ENCODE results near the gene ANXA4. TPM values are rescaled to one million over a fixed set of nuclear protein-coding genes. Genes with fewer than 3 reads are reported as not detected.
"Not testable (repeated sequence)": the region's sequence is repeated elsewhere in the genome, so short reads cannot be mapped to it uniquely, and the experiment has no call there.

Gene ANXA4
- polyA plus RNA-seq, 1 of the 3 experiments (the other 2 are of a cell fraction): 137 TPM

DNA sequence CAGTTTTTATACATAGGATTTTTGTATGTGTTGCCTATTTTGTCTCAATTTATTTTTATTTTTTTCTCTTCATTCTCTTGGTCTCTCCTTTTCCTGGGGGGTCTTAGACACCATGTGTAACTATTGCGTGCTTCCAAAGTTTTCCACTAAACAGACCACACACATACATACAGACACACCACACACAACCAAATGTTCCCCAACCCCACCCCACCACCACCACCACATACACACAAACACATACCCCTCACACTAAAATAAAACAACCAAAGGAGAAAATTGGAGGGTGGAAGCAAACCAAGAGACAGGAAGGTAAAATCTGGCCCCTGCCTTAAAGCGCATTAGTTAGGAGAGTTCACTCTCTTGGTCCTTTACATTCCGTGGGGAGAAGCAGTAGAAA, 30.0 kb upstream of the ANXA4 start (continued):
- no peak for TF ChIP-seq FOSL2 (IDR thresholded peaks at IDR 0.05; ENCODE audit: borderline replicate concordance, low read depth)
- no peak for TF ChIP-seq EZH2phosphoT487 (IDR thresholded peaks at IDR 0.05; ENCODE audit: borderline replicate concordance, low read depth)

DNA sequence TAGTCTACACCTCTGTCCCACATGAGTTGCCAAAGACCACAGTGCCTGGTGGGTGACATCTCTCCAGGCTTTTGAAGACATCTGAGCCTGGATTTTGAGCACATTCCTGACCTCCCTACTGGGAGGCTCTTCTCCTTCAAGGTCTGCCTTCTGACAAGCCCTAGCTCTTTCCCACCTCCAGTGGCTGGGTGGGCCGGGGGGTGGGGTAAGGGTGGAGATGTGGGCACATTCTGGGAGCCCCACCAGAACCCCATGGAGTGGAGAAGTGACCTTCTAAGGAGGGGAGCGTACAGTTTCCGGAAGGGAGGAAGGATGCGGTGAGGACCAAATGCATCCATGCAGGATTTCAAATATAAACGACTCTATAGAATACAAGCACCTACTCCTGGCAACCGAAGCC, 27.9 kb upstream of the ANXA4 start:
- Histone ChIP-seq H3K79me2 (ENCODE audit: insufficient read depth) (no peaks in the 10 kb centered on the region), H2AFZ (ENCODE audit: low read depth) (no peak overlapping the region), H3K9ac (no peak overlapping the region), H3F3A (replicated peaks; ENCODE audit: insufficient read depth) (no peaks in the 10 kb centered on the region), H3K27ac (ENCODE audit: low read depth in 2 of 2, low read length in 1 of 2) (no peak overlapping the region), H3K9me2 (no peaks in the 10 kb centered on the region), H3K4me3 (ENCODE audit: low read depth in 2 of 2, low read length in 1 of 2) (no peak overlapping the region), H3K4me2 (no peak overlapping the region), H3K9me3 (no peaks in the 10 kb centered on the region), H4K20me1 (ENCODE audit: insufficient read depth) (no peaks in the 10 kb centered on the region), H3K27me3 (ENCODE audit: insufficient read depth) (no peaks in the 10 kb centered on the region), H3K4me1 (ENCODE audit: control insufficient read depth in 1 of 2, insufficient read depth in 2 of 2, low read depth in 1 of 2, low read length in 1 of 2) (peaks cover 0 to 3% of the 10 kb centered on the region in 2 experiments; a peak in 1 of 4 replicates), H3K36me3 (replicated peaks in 1 of 2; ENCODE audit: control insufficient read depth in 1 of 2, insufficient read depth in 2 of 2, low read length in 1 of 2) (no peaks in the 10 kb centered on the region)
- TF ChIP-seq SMC3 (IDR thresholded peaks at IDR 0.05; ENCODE audit: low read depth, low read length): no peak
- TF ChIP-seq GATA2 (CRISPR knock-in tag; IDR thresholded peaks at IDR 0.05): no peak
- no peak for TF ChIP-seq TCF12 (IDR thresholded peaks at IDR 0.05)
- TF ChIP-seq EZH2phosphoT487 (IDR thresholded peaks at IDR 0.05; ENCODE audit: borderline replicate concordance, low read depth): no peak
- TF ChIP-seq, protein P1, sequence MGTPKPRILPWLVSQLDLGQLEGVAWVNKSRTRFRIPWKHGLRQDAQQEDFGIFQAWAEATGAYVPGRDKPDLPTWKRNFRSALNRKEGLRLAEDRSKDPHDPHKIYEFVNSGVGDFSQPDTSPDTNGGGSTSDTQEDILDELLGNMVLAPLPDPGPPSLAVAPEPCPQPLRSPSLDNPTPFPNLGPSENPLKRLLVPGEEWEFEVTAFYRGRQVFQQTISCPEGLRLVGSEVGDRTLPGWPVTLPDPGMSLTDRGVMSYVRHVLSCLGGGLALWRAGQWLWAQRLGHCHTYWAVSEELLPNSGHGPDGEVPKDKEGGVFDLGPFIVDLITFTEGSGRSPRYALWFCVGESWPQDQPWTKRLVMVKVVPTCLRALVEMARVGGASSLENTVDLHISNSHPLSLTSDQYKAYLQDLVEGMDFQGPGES (IDR thresholded peaks at IDR 0.05; ENCODE audit: low read depth, low read length): no peak
- TF ChIP-seq, protein P2, sequence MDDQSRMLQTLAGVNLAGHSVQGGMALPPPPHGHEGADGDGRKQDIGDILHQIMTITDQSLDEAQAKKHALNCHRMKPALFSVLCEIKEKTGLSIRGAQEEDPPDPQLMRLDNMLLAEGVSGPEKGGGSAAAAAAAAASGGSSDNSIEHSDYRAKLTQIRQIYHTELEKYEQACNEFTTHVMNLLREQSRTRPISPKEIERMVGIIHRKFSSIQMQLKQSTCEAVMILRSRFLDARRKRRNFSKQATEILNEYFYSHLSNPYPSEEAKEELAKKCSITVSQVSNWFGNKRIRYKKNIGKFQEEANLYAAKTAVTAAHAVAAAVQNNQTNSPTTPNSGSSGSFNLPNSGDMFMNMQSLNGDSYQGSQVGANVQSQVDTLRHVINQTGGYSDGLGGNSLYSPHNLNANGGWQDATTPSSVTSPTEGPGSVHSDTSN (IDR thresholded peaks at IDR 0.05): no peak
- TF ChIP-seq, protein P3, sequence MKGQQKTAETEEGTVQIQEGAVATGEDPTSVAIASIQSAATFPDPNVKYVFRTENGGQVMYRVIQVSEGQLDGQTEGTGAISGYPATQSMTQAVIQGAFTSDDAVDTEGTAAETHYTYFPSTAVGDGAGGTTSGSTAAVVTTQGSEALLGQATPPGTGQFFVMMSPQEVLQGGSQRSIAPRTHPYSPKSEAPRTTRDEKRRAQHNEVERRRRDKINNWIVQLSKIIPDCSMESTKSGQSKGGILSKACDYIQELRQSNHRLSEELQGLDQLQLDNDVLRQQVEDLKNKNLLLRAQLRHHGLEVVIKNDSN (IDR thresholded peaks at IDR 0.05; ENCODE audit: borderline replicate concordance, low read depth): no peak
- no peak for TF ChIP-seq RXRA (IDR thresholded peaks at IDR 0.05; ENCODE audit: borderline replicate concordance, low read depth)
- no peak for TF ChIP-seq GABPA (IDR thresholded peaks at IDR 0.05; ENCODE audit: low read depth)
- no peak for TF ChIP-seq FOXM1 (IDR thresholded peaks at IDR 0.05; ENCODE audit: low read depth)
- no peak for DNase-seq
- ChIA-PET POLR2A (no interaction called here), CTCF (interaction anchor here (0.7 to 4.4 kb wide), 5 partner anchors 11 to 153 kb away, joined by 4 to 16 read pairs (median 6); no protein-coding TSS in a partner anchor)
- 78% methylated on average over 6 of the region's 6 CpGs for WGBS (ENCODE audit: low lambda C conversion rate)

DNA sequence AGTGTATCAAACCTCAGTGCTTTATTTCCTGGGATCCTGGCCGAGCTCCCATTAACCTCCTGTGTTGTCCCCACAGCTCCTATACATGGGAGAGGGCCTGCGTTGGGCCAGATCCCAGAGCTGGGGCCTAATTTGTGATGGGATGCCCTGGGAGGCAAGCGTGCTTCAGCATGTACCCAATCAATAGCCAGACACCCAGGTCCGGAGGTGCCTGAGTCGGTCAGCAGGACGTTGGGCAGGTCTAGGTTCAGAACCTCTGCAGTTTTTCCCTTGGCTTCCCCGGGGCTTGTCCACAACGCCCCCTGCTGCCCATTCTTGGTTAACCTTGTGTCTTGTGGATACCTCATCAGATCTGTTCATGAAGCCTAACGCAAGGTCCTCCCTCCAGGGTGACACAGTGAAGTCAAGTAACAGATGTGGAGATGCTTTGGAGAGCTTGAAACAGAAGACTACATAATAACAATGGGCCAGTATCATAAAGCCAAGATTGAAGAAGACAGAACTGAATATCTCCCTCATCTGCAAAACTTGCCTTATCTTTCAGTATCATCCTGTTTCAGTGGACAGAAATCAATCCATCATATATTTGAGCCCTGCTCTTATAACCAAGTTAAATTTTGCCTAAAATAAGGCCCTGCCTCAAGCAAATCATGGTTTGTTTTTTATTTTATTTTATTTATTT, 27.3 kb upstream of the ANXA4 start:
- WGBS (ENCODE audit: low lambda C conversion rate): 64% methylated on average over 7 of the region's 9 CpGs
- CTCF ChIA-PET: interaction anchor here (0.7 to 4.4 kb wide), 5 partner anchors 10 to 154 kb away, joined by 3 to 16 read pairs (median 6); no protein-coding TSS in a partner anchor
- H4K20me1 ChIP-seq (ENCODE audit: insufficient read depth); H3K27ac ChIP-seq (ENCODE audit: low read depth in 2 of 2, low read length in 1 of 2); H3K4me1 ChIP-seq (ENCODE audit: control insufficient read depth in 1 of 2, insufficient read depth in 2 of 2, low read depth in 1 of 2, low read length in 1 of 2); H3K9me2 ChIP-seq; H3K36me3 ChIP-seq (replicated peaks in 1 of 2; ENCODE audit: control insufficient read depth in 1 of 2, insufficient read depth in 2 of 2, low read length in 1 of 2); H3K27me3 ChIP-seq (ENCODE audit: insufficient read depth); H3K4me2 ChIP-seq; H3K9ac ChIP-seq; H3K9me3 ChIP-seq; H2AFZ ChIP-seq (ENCODE audit: low read depth); H3F3A ChIP-seq (replicated peaks; ENCODE audit: insufficient read depth); POLR2A ChIA-PET; H3K4me3 ChIP-seq (ENCODE audit: low read depth in 2 of 2, low read length in 1 of 2); H3K79me2 ChIP-seq (ENCODE audit: insufficient read depth): not testable (repeated sequence)
- DNase-seq: peak; percentile 47
- TF ChIP-seq RAD21 (IDR thresholded peaks at IDR 0.05; ENCODE audit: low read length): peak; percentile 72
- TF ChIP-seq, protein P4, sequence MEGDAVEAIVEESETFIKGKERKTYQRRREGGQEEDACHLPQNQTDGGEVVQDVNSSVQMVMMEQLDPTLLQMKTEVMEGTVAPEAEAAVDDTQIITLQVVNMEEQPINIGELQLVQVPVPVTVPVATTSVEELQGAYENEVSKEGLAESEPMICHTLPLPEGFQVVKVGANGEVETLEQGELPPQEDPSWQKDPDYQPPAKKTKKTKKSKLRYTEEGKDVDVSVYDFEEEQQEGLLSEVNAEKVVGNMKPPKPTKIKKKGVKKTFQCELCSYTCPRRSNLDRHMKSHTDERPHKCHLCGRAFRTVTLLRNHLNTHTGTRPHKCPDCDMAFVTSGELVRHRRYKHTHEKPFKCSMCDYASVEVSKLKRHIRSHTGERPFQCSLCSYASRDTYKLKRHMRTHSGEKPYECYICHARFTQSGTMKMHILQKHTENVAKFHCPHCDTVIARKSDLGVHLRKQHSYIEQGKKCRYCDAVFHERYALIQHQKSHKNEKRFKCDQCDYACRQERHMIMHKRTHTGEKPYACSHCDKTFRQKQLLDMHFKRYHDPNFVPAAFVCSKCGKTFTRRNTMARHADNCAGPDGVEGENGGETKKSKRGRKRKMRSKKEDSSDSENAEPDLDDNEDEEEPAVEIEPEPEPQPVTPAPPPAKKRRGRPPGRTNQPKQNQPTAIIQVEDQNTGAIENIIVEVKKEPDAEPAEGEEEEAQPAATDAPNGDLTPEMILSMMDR (IDR thresholded peaks at IDR 0.05): peak; percentile 68
- peak; percentile 78 for TF ChIP-seq SMC3 (IDR thresholded peaks at IDR 0.05; ENCODE audit: low read depth, low read length)

All from SK-N-SH (cell line).